CD4-positive, CD25-positive, alpha-beta regulatory T cell (primary cell): Measurements from ENCODE around the gene LRRC75A. TPM values are rescaled to one million over a fixed set of nuclear protein-coding genes. Genes with fewer than 3 reads are reported as not detected.
A peak's percentile ranks its signal among the peaks of the same experiment; 100 is the strongest.
"Not testable (repeated sequence)": the region's sequence is repeated elsewhere in the genome, so short reads cannot be mapped to it uniquely, and the experiment has no call there.

ENCODE experiments used
- ATAC-seq, 2 donors: fragments of 150-1000 bp; cut with Tn5 transposase; one replicate each; pipeline ENCODE4 v1.10.0; 2021; ENCODE audit warnings: low read depth in 2 of 2, moderate number of reproducible peaks in 2 of 2, moderate library complexity in 1 of 2
- DNase-seq, 3 donors: peaks; one replicate each; pipeline versions ENCODE4 v3.0.0 to v3.0.0-alpha.2; 2012 to 2022; ENCODE audit warnings: mixed read lengths in 1 of 3
- H3K27ac ChIP-seq: one replicate; pipeline ENCODE4 v1.7.0; 2013; ENCODE audit warnings: mild to moderate bottlenecking, low read length; ENCODE audit not compliant: insufficient read depth, poor library complexity, severe bottlenecking
- H3K27me3 ChIP-seq: one replicate; pipeline ENCODE4 v1.7.0; 2013; ENCODE audit warnings: low read length; ENCODE audit not compliant: control insufficient read depth, insufficient read depth
- H3K36me3 ChIP-seq: one replicate; pipeline ENCODE4 v1.7.0; 2013; ENCODE audit warnings: mild to moderate bottlenecking, low read length, moderate library complexity; ENCODE audit not compliant: control insufficient read depth, insufficient read depth
- H3K4me1 ChIP-seq: 2 replicates; pipeline ENCODE4 v1.7.0; 2013; ENCODE audit warnings: mild to moderate bottlenecking, low read length; ENCODE audit not compliant: insufficient read depth, control insufficient read depth, poor library complexity, severe bottlenecking
- H3K4me3 ChIP-seq: one replicate; pipeline ENCODE4 v1.7.0; 2013; ENCODE audit warnings: low read depth, mild to moderate bottlenecking, low read length, moderate library complexity
- H3K9me3 ChIP-seq, 2 experiments: 1 replicate in 1 of 2; 2 replicates in 1 of 2; pipeline ENCODE4 v1.7.0; 2013; ENCODE audit warnings: low read length in 2 of 2, mild to moderate bottlenecking in 1 of 2, moderate library complexity in 1 of 2; ENCODE audit not compliant: control insufficient read depth in 2 of 2
- H3K27ac Mint-ChIP-seq, 3 donors: one replicate each; pipeline ENCODE4 v1.8.0; 2020 to 2022; ENCODE audit warnings: mild to moderate bottlenecking in 3 of 3, mixed read lengths in 3 of 3, moderate library complexity in 2 of 3
- H3K27me3 Mint-ChIP-seq: one replicate; pipeline ENCODE4 v1.8.0; 2022; ENCODE audit warnings: mild to moderate bottlenecking, mixed read lengths
- H3K36me3 Mint-ChIP-seq: one replicate; pipeline ENCODE4 v1.8.0; 2020; ENCODE audit warnings: mixed read lengths
- H3K4me1 Mint-ChIP-seq, 4 donors: one replicate each; pipeline ENCODE4 v1.8.0; 2020 to 2022; ENCODE audit warnings: mixed read lengths in 4 of 4, mild to moderate bottlenecking in 1 of 4
- H3K4me3 Mint-ChIP-seq, 4 donors: one replicate each; pipeline ENCODE4 v1.8.0; 2020 to 2022; ENCODE audit warnings: mild to moderate bottlenecking in 4 of 4, mixed read lengths in 4 of 4, moderate library complexity in 3 of 4
- H3K9me3 Mint-ChIP-seq, 7 donors: one replicate each; pipeline ENCODE4 v1.8.0; 2020 to 2022; ENCODE audit warnings: mixed read lengths in 7 of 7, mild to moderate bottlenecking in 3 of 7, moderate library complexity in 2 of 7
- polyA plus RNA-seq, 4 donors: library from polyadenylated mRNA; unstranded; fragments of 300-500 nt; fragmentation: Illumina TruSeq; gene quantifications; one replicate each; pipeline ENCODE4 v1.2.3, GENCODE V29; 2021
- total RNA-seq: library from RNA; stranded (reverse); gene quantifications from one replicate; pipeline ENCODE4 v1.2.3, GENCODE V29; 2022

LRRC75A gene
- total and polyA plus RNA-seq, 5 donors from 2014 or later: 1.5 to 3.8 (median 1.7) TPM

GRCh38 chr17:16444258-16444886 lies 47.6 kb downstream of the LRRC75A start:
- Mint-ChIP-seq H3K4me3 (peak overlapping the region in 1 of 4 donors; percentile 72), H3K27me3 (no peaks in the 10 kb centered on the region), H3K4me1 (peaks cover 0 to 46% (median 34%) of the 10 kb centered on the region in 4 donors), H3K36me3 (peaks cover 29% of the 10 kb centered on the region), H3K27ac (peak overlapping the region in 1 of 3 donors; percentile 18), H3K9me3 (no peaks in the 10 kb centered on the region)
- Histone ChIP-seq H3K36me3 (peaks cover 56% of the 10 kb centered on the region), H3K27me3 (no peaks in the 10 kb centered on the region), H3K4me3 (no peak overlapping the region), H3K9me3 (no peaks in the 10 kb centered on the region), H3K4me1 (peaks cover 28% of the 10 kb centered on the region), H3K27ac (no peak overlapping the region)
- ATAC-seq (no peak), DNase-seq (no peak)

GRCh38 chr17:16443511-16444257 lies 48.3 kb downstream of the LRRC75A start:
- no peaks in the 10 kb centered on the region for H3K27me3 ChIP-seq
- no peak overlapping the region for H3K4me3 ChIP-seq
- H3K27ac ChIP-seq: no peak overlapping the region
- H3K27me3 Mint-ChIP-seq: no peaks in the 10 kb centered on the region
- no peaks in the 10 kb centered on the region for H3K9me3 Mint-ChIP-seq
- peaks cover 0 to 49% (median 36%) of the 10 kb centered on the region in 4 donors for H3K4me1 Mint-ChIP-seq
- H3K36me3 ChIP-seq: peaks cover 51% of the 10 kb centered on the region
- no peak for DNase-seq
- no peak for ATAC-seq
- peak overlapping the region in 1 of 4 donors; percentile 72 for H3K4me3 Mint-ChIP-seq
- H3K9me3 ChIP-seq: no peaks in the 10 kb centered on the region
- peaks cover 29% of the 10 kb centered on the region for H3K36me3 Mint-ChIP-seq
- H3K27ac Mint-ChIP-seq: no peak overlapping the region
- H3K4me1 ChIP-seq: peaks cover 28% of the 10 kb centered on the region

- peak overlapping the region in 2 of 3 donors; percentile 3 to 85 for H3K27ac Mint-ChIP-seq
- H3K27me3 Mint-ChIP-seq: no peaks in the 10 kb centered on the region
- Histone ChIP-seq H3K4me1 (peaks cover 33% of the 10 kb centered on the region), H3K4me3 (no peak overlapping the region), H3K27me3 (no peaks in the 10 kb centered on the region), H3K9me3 (no peaks in the 10 kb centered on the region), H3K27ac (no peak overlapping the region), H3K36me3 (peaks cover 45% of the 10 kb centered on the region)
- H3K36me3 Mint-ChIP-seq: peaks cover 23% of the 10 kb centered on the region
- ATAC-seq (no peak), DNase-seq (no peak)
- H3K4me3 Mint-ChIP-seq: peak overlapping the region in 3 of 4 donors; percentile 43 to 75 (median 68)
- H3K9me3 Mint-ChIP-seq: no peaks in the 10 kb centered on the region
- peaks cover 0 to 56% (median 41%) of the 10 kb centered on the region in 4 donors for H3K4me1 Mint-ChIP-seq
Observed at GRCh38 chr17:16442594-16443510, 49.1 kb downstream of the LRRC75A start.

- H3K36me3 Mint-ChIP-seq: peaks cover 23% of the 10 kb centered on the region
- no peaks in the 10 kb centered on the region for H3K9me3 Mint-ChIP-seq
- Histone ChIP-seq H3K27ac (no peak overlapping the region), H3K4me1 (peaks cover 33% of the 10 kb centered on the region), H3K4me3 (no peak overlapping the region), H3K36me3 (peaks cover 43% of the 10 kb centered on the region), H3K9me3 (no peaks in the 10 kb centered on the region), H3K27me3 (no peaks in the 10 kb centered on the region)
- peak overlapping the region in 1 of 3 donors; percentile 85 for H3K27ac Mint-ChIP-seq
- peaks cover 0 to 56% (median 42%) of the 10 kb centered on the region in 4 donors for H3K4me1 Mint-ChIP-seq
- H3K27me3 Mint-ChIP-seq: no peaks in the 10 kb centered on the region
- ATAC-seq (no peak), DNase-seq (no peak)
- H3K4me3 Mint-ChIP-seq: peak overlapping the region in 3 of 4 donors; percentile 68 to 99 (median 75)
Observed at GRCh38 chr17:16442141-16442540, 49.9 kb downstream of the LRRC75A start.

- DNase-seq: no peak
- H3K4me1 ChIP-seq: peaks cover 33% of the 10 kb centered on the region
- ATAC-seq: no peak
- H3K27ac Mint-ChIP-seq: peak overlapping the region in 2 of 3 donors; percentile 45 to 99
- H3K4me3 ChIP-seq: peak overlapping the region; percentile 53
- H3K27me3 Mint-ChIP-seq: no peaks in the 10 kb centered on the region
- H3K4me1 Mint-ChIP-seq: peaks cover 0 to 56% (median 44%) of the 10 kb centered on the region in 4 donors
- no peaks in the 10 kb centered on the region for H3K9me3 Mint-ChIP-seq
- H3K27me3 ChIP-seq: no peaks in the 10 kb centered on the region
- H3K36me3 ChIP-seq: peaks cover 35% of the 10 kb centered on the region
- peaks cover 20% of the 10 kb centered on the region for H3K36me3 Mint-ChIP-seq
- no peaks in the 10 kb centered on the region for H3K9me3 ChIP-seq
- H3K27ac ChIP-seq: peak overlapping the region; percentile 93
- peak overlapping the region; percentile 68 to 100 (median 87) for H3K4me3 Mint-ChIP-seq
Observed at GRCh38 chr17:16440901-16441629, 50.9 kb downstream of the LRRC75A start.

- not testable (repeated sequence) for ATAC-seq, H3K9me3 Mint-ChIP-seq, H3K9me3 ChIP-seq, H3K27me3 Mint-ChIP-seq, H3K27me3 ChIP-seq, DNase-seq
- peak overlapping the region; percentile 93 for H3K27ac ChIP-seq
- peaks cover 23% of the 10 kb centered on the region for H3K36me3 Mint-ChIP-seq
- H3K4me3 ChIP-seq: peak overlapping the region; percentile 79
- peaks cover 0 to 63% (median 48%) of the 10 kb centered on the region in 4 donors for H3K4me1 Mint-ChIP-seq
- H3K36me3 ChIP-seq: peaks cover 34% of the 10 kb centered on the region
- H3K4me3 Mint-ChIP-seq: peak overlapping the region; percentile 97 to 100 (median 99)
- H3K27ac Mint-ChIP-seq: peak overlapping the region; percentile 88 to 99 (median 98)
- H3K4me1 ChIP-seq: peaks cover 33% of the 10 kb centered on the region
Observed at GRCh38 chr17:16440354-16440753, 51.6 kb downstream of the LRRC75A start.
